A549 treated with AZD2906 at 1 μM for 4 hours (cell line): ENCODE measurements around the gene CIROP. TPM values are rescaled to one million over a fixed set of nuclear protein-coding genes. Genes with fewer than 3 reads are reported as not detected.

Experiments
- total RNA-seq: library from RNA; stranded (reverse); fragments of 200-300 nt; extraction: Qiagen RNA extraction; gene quantifications from 5 replicates; pipeline ENCODE4 v1.2.3, GENCODE V29; 2022

CIROP gene, protein sequence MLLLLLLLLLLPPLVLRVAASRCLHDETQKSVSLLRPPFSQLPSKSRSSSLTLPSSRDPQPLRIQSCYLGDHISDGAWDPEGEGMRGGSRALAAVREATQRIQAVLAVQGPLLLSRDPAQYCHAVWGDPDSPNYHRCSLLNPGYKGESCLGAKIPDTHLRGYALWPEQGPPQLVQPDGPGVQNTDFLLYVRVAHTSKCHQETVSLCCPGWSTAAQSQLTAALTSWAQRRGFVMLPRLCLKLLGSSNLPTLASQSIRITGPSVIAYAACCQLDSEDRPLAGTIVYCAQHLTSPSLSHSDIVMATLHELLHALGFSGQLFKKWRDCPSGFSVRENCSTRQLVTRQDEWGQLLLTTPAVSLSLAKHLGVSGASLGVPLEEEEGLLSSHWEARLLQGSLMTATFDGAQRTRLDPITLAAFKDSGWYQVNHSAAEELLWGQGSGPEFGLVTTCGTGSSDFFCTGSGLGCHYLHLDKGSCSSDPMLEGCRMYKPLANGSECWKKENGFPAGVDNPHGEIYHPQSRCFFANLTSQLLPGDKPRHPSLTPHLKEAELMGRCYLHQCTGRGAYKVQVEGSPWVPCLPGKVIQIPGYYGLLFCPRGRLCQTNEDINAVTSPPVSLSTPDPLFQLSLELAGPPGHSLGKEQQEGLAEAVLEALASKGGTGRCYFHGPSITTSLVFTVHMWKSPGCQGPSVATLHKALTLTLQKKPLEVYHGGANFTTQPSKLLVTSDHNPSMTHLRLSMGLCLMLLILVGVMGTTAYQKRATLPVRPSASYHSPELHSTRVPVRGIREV
- not detected in 5 replicates for total RNA-seq

GRCh38 chr14:23104591-23105347 lies at the start of gene CIROP:
CIROP (minus strand) TSS chr14:23104989; CDS start chr14:23104920, 69 bp downstream.

DNA sequence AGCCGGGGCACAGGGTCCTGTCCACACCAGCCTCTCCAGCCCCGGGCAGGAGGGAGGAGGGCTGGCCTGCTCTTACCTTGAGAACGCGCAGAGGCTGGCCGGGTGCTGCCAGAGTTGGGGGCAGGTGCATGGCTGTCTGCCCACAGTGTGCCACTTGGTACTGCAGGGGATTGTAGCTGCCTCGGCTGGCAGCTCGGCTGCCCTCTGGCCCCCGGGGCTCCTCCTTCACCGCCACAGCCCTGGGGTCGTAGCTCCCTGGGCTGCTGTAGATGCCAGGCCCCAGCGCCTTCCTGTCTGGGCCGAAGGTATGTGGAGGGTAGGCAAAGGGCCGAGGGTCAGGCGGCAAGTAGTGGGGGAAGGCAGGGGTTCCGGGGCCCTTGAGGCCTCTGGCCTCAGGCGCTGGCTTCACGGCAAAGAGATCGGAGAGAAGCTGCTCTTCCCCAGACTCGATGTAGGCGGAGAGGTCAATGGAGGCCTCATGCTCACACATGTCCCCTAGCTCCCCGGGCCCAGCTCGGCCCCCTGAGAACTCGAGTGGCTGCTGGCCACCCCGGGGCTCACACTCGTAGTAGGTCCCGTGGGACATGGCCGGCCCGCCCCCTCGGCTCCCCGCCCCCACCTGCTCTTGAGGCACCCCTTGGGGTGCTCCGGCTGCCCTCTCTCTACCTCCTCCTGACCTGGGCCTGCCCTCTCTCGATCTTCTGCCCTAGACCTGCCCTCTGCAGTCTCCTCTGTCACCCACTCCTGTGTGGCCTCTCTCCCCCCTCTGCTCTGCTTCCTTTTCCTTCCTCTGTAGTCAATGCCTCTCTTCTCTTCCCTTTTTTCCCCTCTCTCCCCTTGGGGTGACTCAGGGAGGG lies 13.9 kb upstream of the CIROP start, which contains the start of gene CEBPE:
Gene CEBPE, minus strand, starts transcription at position 750 of the 857 bp plus-strand sequence. Its CDS starts 164 bp downstream, at position 586.

DNA sequence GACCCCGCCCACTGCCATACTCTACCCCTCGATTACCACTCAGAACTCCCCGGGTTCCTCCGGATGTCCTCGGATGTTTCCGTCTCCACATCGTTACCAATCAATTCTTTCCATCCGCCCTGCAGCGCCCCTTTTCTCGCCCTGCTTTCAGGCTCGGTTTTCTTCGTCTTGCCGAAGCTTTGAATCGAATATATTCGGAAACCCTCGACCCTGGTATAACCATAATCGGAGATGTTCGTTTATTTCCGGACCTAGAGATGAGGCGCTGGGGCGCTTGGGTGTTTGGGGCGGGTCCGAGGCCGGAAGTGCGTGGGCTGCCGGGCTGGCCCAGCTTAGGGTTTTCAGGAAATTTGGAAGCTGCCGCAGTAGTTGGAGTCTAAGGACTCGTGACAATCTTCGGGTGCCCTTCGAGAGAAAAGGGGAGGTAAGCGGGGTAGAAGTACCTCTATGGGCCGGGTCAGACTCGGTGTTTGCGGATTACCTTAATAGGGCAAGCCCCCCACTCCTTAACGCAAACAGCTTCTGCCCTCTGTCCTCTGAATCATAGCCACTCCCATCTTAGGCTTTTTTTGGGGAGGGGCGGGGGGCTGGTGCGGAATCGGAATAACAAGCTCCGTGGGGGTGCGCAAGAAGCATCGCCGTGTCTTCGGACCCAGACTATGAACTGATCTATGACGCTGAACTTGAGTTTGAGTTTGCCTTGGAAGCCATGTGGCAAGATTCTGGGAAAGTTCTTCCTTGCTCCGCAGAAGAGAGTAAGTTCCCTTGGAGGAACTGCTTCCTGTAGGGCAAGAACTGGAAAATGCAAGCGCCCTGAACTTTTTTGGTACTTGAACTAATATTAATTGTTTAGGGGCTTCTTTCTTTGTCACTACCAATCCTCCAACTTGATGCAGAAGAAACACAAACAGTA lies 9.3 kb downstream of the CIROP start, which contains the start of gene C14orf119:
Gene C14orf119, plus strand, starts transcription at position 310 of the 913 bp plus-strand sequence. CDS start 2,154 bp downstream, outside the sequence.

DNA sequence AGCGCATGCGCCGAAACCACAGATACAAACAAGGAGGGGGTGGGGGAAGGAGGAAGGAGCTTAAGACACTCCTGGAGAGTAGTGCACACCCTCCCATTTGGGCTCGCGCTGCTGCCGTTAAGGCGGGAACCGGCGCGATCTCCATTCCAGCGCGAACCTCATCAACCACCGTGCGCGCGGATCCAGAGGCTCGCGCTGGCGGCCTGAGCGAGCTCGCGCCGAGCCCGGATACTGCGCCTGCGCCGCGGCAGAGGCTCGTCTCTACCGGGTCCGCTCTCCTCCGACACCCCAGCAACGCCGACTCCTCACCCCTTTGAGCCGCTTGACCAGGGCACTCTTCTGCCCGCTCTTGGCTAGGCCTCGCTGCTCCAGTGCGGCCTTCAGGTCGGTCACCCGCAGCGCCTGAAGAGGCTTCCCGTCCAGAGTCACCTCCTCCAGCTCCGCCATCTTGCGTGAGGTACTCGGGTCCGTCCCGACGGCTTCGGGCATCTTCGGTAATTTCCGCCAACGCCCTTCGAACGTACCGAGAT lies 10.1 kb downstream of the CIROP start, which contains the start of gene ACIN1:
Gene ACIN1, minus strand, starts transcription at position 471 of the 530 bp plus-strand sequence. Its CDS starts 24 bp downstream, at position 447.

GRCh38 chr14:23056956-23057756 lies 47.6 kb downstream of the CIROP start, which contains the start of gene CDH24:
CDH24 (minus strand) TSS chr14:23057520; CDS start chr14:23055733, 1,787 bp downstream.

Other genes with a start within 250 kb of the CIROP start
- 70.7 to 81.5 TPM (median 77.8 TPM) in 5 replicates for gene LRP10, start 233.2 kb downstream of the CIROP start, total RNA-seq
- 0.28 to 0.38 TPM (median 0.33 TPM) in 5 replicates for gene REM2, start 221.8 kb downstream of the CIROP start, total RNA-seq
- 53.1 to 62.4 TPM (median 56.4 TPM) in 5 replicates for gene RBM23, start 185.8 kb downstream of the CIROP start, total RNA-seq
- gene PRMT5, start 175.6 kb downstream of the CIROP start, total RNA-seq, result 90.1 to 270 TPM (median 99.0 TPM) in 5 replicates
- gene HAUS4, start 147.9 kb downstream of the CIROP start, total RNA-seq, result 34.1 to 39.9 TPM (median 35.6 TPM) in 5 replicates
- 31.9 to 40.2 TPM (median 34.0 TPM) in 5 replicates for gene AJUBA, start 122.4 kb downstream of the CIROP start, total RNA-seq
- gene C14orf93, start 94.8 kb downstream of the CIROP start, total RNA-seq, result 2.5 to 3.5 TPM (median 3.5 TPM) in 5 replicates
- gene PSMB5, start 70.1 kb downstream of the CIROP start, total RNA-seq, result 293 to 320 TPM (median 308 TPM) in 5 replicates
- not detected in 5 replicates for gene PSMB11, start 62.8 kb downstream of the CIROP start, total RNA-seq
- gene CDH24, start 47.5 kb downstream of the CIROP start, total RNA-seq, result 2.5 to 4.6 TPM (median 4.4 TPM) in 5 replicates
- gene ACIN1, start 9.9 kb downstream of the CIROP start, total RNA-seq, result 79.6 to 94.2 TPM (median 84.7 TPM) in 5 replicates
- 74.5 to 105 TPM (median 99.7 TPM) in 5 replicates for gene C14orf119, start 9.5 kb downstream of the CIROP start, total RNA-seq
- 0.06 TPM in 1 of 5 replicates, not detected in the others for gene CEBPE, start 14.3 kb upstream of the CIROP start, total RNA-seq
- 1.8 to 2.8 TPM (median 1.9 TPM) in 5 replicates for gene SLC7A8, start 78.7 kb upstream of the CIROP start, total RNA-seq
- not detected in 5 replicates for gene RNF212B, start 132.9 kb upstream of the CIROP start, total RNA-seq
- 7.0 to 11.6 TPM (median 9.3 TPM) in 5 replicates for gene HOMEZ, start 181.1 kb upstream of the CIROP start, total RNA-seq
- 2.6 to 3.7 TPM (median 2.8 TPM) in 5 replicates for gene PPP1R3E, start 197.9 kb upstream of the CIROP start, total RNA-seq
- 16.2 to 18.1 TPM (median 17.3 TPM) in 5 replicates for gene BCL2L2, start 201.8 kb upstream of the CIROP start, total RNA-seq
- 132 to 144 TPM (median 142 TPM) in 5 replicates for gene PABPN1, start 216.5 kb upstream of the CIROP start, total RNA-seq
- 5.5 to 7.4 TPM (median 6.7 TPM) in 5 replicates for gene SLC22A17, start 247.9 kb upstream of the CIROP start, total RNA-seq